H1 (cell line): ENCODE measurements around the gene NCOA1. TPM values are rescaled to one million over a fixed set of nuclear protein-coding genes. Genes with fewer than 3 reads are reported as not detected.

ENCODE experiments used
- CTCF ChIA-PET: fragments of 300-600 bp; sonication (Branson Sonifier 250); formaldehyde crosslinking; loops from one replicate; lab custom pipeline; 2021; ENCODE audit not compliant: partially characterized antibody; lab: Charles Lee
- POLR2A ChIA-PET: fragments of 300-600 bp; sonication (Branson Sonifier 250); formaldehyde crosslinking; loops from one replicate; lab custom pipeline; 2021; ENCODE audit warnings: inconsistent platforms; ENCODE audit not compliant: partially characterized antibody; lab: Charles Lee
- DNase-seq, 2 experiments: peaks; one replicate each; pipeline versions ENCODE4 v3.0.0 to v3.0.0-alpha.2; 2010 to 2022; ENCODE audit warnings: low spot score in 2 of 2, low read depth in 1 of 2, mixed read lengths in 1 of 2
- FAIRE-seq: peaks from 2 replicates; lab custom pipeline; 2011; peaks lifted over from hg19 to GRCh38; lab: Jason Lieb, UNC
- H2AFZ ChIP-seq: 2 replicates; pipeline ENCODE4 v1.8.1; 2012; ENCODE audit warnings: low read length, inconsistent platforms
- H2AK5ac ChIP-seq: 2 replicates; pipeline ENCODE4 v1.6.1; 2013; ENCODE audit warnings: low read depth, low read length
- H2BK120ac ChIP-seq: replicated peaks from 2 replicates; pipeline ENCODE3; 2013; ENCODE audit warnings: low read depth, low read length, inconsistent platforms
- H2BK12ac ChIP-seq: 2 replicates; pipeline ENCODE4 v1.6.1; 2013; ENCODE audit warnings: low read depth, low read length
- H2BK15ac ChIP-seq: 2 replicates; pipeline ENCODE4 v1.6.1; 2013; ENCODE audit warnings: low read length
- H2BK20ac ChIP-seq: 2 replicates; pipeline ENCODE4 v1.6.1; 2013; ENCODE audit warnings: low read length
- H2BK5ac ChIP-seq: 2 replicates; pipeline ENCODE4 v1.6.1; 2013; ENCODE audit warnings: low read depth, low read length
- H3K14ac ChIP-seq: 2 replicates; pipeline ENCODE4 v1.6.1; 2013; ENCODE audit warnings: inconsistent platforms; ENCODE audit not compliant: insufficient read length
- H3K18ac ChIP-seq: 2 replicates; pipeline ENCODE4 v1.6.1; 2013; ENCODE audit warnings: low read length; ENCODE audit errors: extremely low read depth
- H3K23ac ChIP-seq: 2 replicates; pipeline ENCODE4 v1.6.1; 2013; ENCODE audit warnings: inconsistent platforms; ENCODE audit not compliant: insufficient read length
- H3K23me2 ChIP-seq: 2 replicates; pipeline ENCODE4 v1.6.1; 2013; ENCODE audit warnings: low read depth, low read length
- H3K27ac ChIP-seq: 2 replicates; pipeline ENCODE4 v1.6.1; 2011; ENCODE audit warnings: low read depth, low read length, inconsistent platforms
- H3K27me3 ChIP-seq, 4 experiments: replicated peaks in 1 of 4; 1 replicate in 1 of 4; 2 replicates in 3 of 4; pipeline versions ENCODE4 v1.6.1 to v1.8.1; 2011 to 2013; ENCODE audit warnings: low read length in 3 of 4, mild to moderate bottlenecking in 3 of 4, inconsistent platforms in 2 of 4, mixed read lengths in 2 of 4, moderate library complexity in 1 of 4; ENCODE audit not compliant: control insufficient read depth in 3 of 4, insufficient read depth in 3 of 4; ENCODE audit errors: extremely low read depth in 1 of 4
- H3K36me3 ChIP-seq, 4 experiments: 2 replicates each; pipeline versions ENCODE4 v1.6.1 to v1.8.1; 2011 to 2013; ENCODE audit warnings: mild to moderate bottlenecking in 4 of 4, low read length in 3 of 4, moderate library complexity in 2 of 4, control low read depth in 1 of 4, inconsistent platforms in 1 of 4; ENCODE audit not compliant: insufficient read depth in 4 of 4, control insufficient read depth in 2 of 4
- H3K4ac ChIP-seq: replicated peaks from 2 replicates; pipeline ENCODE3; 2013; ENCODE audit warnings: low read length, low read depth, mixed read lengths, inconsistent platforms; ENCODE audit not compliant: insufficient read length
- H3K4me1 ChIP-seq, 4 experiments: replicated peaks in 1 of 4; 1 replicate in 1 of 4; 2 replicates in 3 of 4; pipeline versions ENCODE4 v1.6.1 to v1.8.1; 2011 to 2013; ENCODE audit warnings: low read length in 3 of 4, inconsistent platforms in 2 of 4, mixed read lengths in 1 of 4; ENCODE audit not compliant: insufficient read depth in 4 of 4, control insufficient read depth in 3 of 4
- H3K4me2 ChIP-seq, 2 experiments: 2 replicates each; pipeline versions ENCODE4 v1.6.1 to v1.8.1; 2011 to 2013; ENCODE audit warnings: low read depth in 2 of 2, low read length in 2 of 2, control low read depth in 1 of 2, inconsistent platforms in 1 of 2, mild to moderate bottlenecking in 1 of 2; ENCODE audit not compliant: insufficient read depth in 1 of 2
- H3K4me3 ChIP-seq, 4 experiments: fragments of 200-600, 300-600 bp in 1 of 4; sonication (generic), shearing (Covaris generic), sonication (Bioruptor Twin) in 1 of 4; 2 replicates each; pipeline versions ENCODE4 v1.5.1 to v1.8.1; 2011 to 2016; ENCODE audit warnings: low read length in 4 of 4, low read depth in 3 of 4, control low read depth in 2 of 4, inconsistent platforms in 2 of 4, mild to moderate bottlenecking in 2 of 4, mixed read lengths in 1 of 4, moderate library complexity in 1 of 4; ENCODE audit not compliant: insufficient read depth in 2 of 4; ENCODE audit errors: extremely low read depth in 1 of 4
- H3K56ac ChIP-seq: replicated peaks from 2 replicates; pipeline ENCODE3; 2013; ENCODE audit warnings: low read depth, mild to moderate bottlenecking, mixed read lengths, low read length, inconsistent platforms; ENCODE audit not compliant: insufficient read length
- H3K79me1 ChIP-seq: 2 replicates; pipeline ENCODE4 v1.6.1; 2013; ENCODE audit warnings: low read depth, low read length, control low read depth
- H3K79me2 ChIP-seq, 2 experiments: 2 replicates each; pipeline versions ENCODE4 v1.6.1 to v1.8.1; 2012 to 2013; ENCODE audit warnings: low read length in 2 of 2, mild to moderate bottlenecking in 2 of 2, inconsistent platforms in 1 of 2; ENCODE audit not compliant: insufficient read depth in 2 of 2, control insufficient read depth in 1 of 2
- H3K9ac ChIP-seq, 4 experiments: replicated peaks in 1 of 4; 1 replicate in 1 of 4; 2 replicates in 3 of 4; pipeline versions ENCODE4 v1.6.1 to v1.8.1; 2011 to 2013; ENCODE audit warnings: low read depth in 3 of 4, low read length in 3 of 4, control low read depth in 2 of 4, mild to moderate bottlenecking in 2 of 4, moderate library complexity in 2 of 4, inconsistent platforms in 1 of 4; ENCODE audit errors: extremely low read depth in 1 of 4
- H3K9me3 ChIP-seq, 2 experiments: 2 replicates each; pipeline versions ENCODE4 v1.6.1 to v1.8.1; 2012 to 2013; ENCODE audit warnings: mild to moderate bottlenecking in 2 of 2, moderate library complexity in 2 of 2, control low read depth in 1 of 2, inconsistent platforms in 1 of 2, low read depth in 1 of 2, low read length in 1 of 2, mixed read lengths in 1 of 2; ENCODE audit not compliant: insufficient read depth in 2 of 2
- H4K20me1 ChIP-seq, 2 experiments: replicated peaks in 1 of 2; 2 replicates each; pipeline versions ENCODE3 to v1.8.1; 2011 to 2013; ENCODE audit warnings: inconsistent platforms in 2 of 2, low read length in 2 of 2, mild to moderate bottlenecking in 1 of 2; ENCODE audit not compliant: insufficient read depth in 2 of 2, control insufficient read depth in 1 of 2
- H4K5ac ChIP-seq: 2 replicates; pipeline ENCODE4 v1.6.1; 2013; ENCODE audit warnings: low read length, low read depth, mixed read lengths, inconsistent platforms; ENCODE audit not compliant: insufficient read length
- H4K8ac ChIP-seq: 2 replicates; pipeline ENCODE4 v1.8.0; 2013; ENCODE audit warnings: mild to moderate bottlenecking, moderate library complexity, low read length, inconsistent platforms; ENCODE audit not compliant: insufficient read depth; ENCODE audit errors: extremely low read depth
- H4K91ac ChIP-seq: replicated peaks from 2 replicates; pipeline ENCODE3; 2013; ENCODE audit warnings: low read length, mixed read lengths, inconsistent platforms; ENCODE audit not compliant: insufficient read length
- HDAC6 ChIP-seq: IDR thresholded peaks from one replicate; pipeline ENCODE4 v1.7.1; 2012; ENCODE audit warnings: low read depth, mild to moderate bottlenecking, inconsistent platforms, low read length, moderate library complexity
- WGBS, 2 experiments: shearing (Covaris generic) in 1 of 2; methylation state at CpG; one replicate each; pipeline versions ENCODE4 v1.1.6 to v1.1.7; 2013 to 2015; ENCODE audit warnings: low lambda C conversion rate in 2 of 2, mixed read lengths in 2 of 2, inconsistent platforms in 1 of 2, low coverage in 1 of 2, missing lambda C conversion rate in 1 of 2; ENCODE audit not compliant: insufficient replicate concordance in 2 of 2, insufficient coverage in 1 of 2, insufficient read length in 1 of 2; ENCODE audit errors: extremely low coverage in 1 of 2, missing lambda C conversion rate in 1 of 2; 5-methylcytosine and 5-hydroxymethylcytosine counted together
- polyA plus RNA-seq, 7 experiments: library from polyadenylated mRNA; depleted of rRNA in 3 of 7; stranded (reverse) in 5 of 7; unstranded in 2 of 7; fragments of >200 nt in 5 of 7; fragments of 200-250 nt in 2 of 7; gene quantifications; 1 replicate in 5 of 7; 2 replicates in 1 of 7; 4 replicates in 1 of 7; pipeline versions ENCODE4 v1.2.1 to v1.2.3, GENCODE V29; 2011 to 2013; ENCODE audit warnings: missing spikeins in 2 of 7, mixed read lengths in 2 of 7
- total RNA-seq: library from RNA; stranded (reverse); fragmentation: NEBNext Ultra II Directional; extraction: Animal tissue kit (Norgen Biotek cat#: 25700); gene quantifications from 2 replicates; pipeline ENCODE4 v1.2.1, GENCODE V29; 2021

The NCOA1 gene
- total and polyA plus RNA-seq, 2 of the 8 experiments (the other 6 are each of a cell fraction or from before 2014, with no cell fraction given): 12.8 to 17.9 TPM

GRCh38 chr2:24493713-24494112, 2.7 kb downstream of the NCOA1 start:
- peaks cover 0 to 5% of the 10 kb centered on the region in 2 experiments for H4K20me1 ChIP-seq
- no peak overlapping the region for H3K18ac ChIP-seq
- no peak overlapping the region for H4K91ac ChIP-seq
- no peak overlapping the region; a peak in 1 of 4 replicates for H3K4me2 ChIP-seq
- H2BK15ac ChIP-seq: no peak overlapping the region
- no peak overlapping the region for H2BK120ac ChIP-seq
- peaks cover 6% of the 10 kb centered on the region for H3K79me1 ChIP-seq
- CTCF ChIA-PET: no interaction called here
- no peak overlapping the region for H2BK5ac ChIP-seq
- H3K4me1 ChIP-seq: peaks cover 5 to 16% (median 10%) of the 10 kb centered on the region in 4 experiments; a peak in 6 of 7 replicates
- no peak overlapping the region for H3K27ac ChIP-seq
- H3K23me2 ChIP-seq: peaks cover 19% of the 10 kb centered on the region
- no peak for FAIRE-seq
- no peak overlapping the region for H4K8ac ChIP-seq
- H3K36me3 ChIP-seq: no peaks in the 10 kb centered on the region
- no peak overlapping the region for H3K56ac ChIP-seq
- no peak overlapping the region for H2AFZ ChIP-seq
- DNase-seq: no peak
- no peak overlapping the region for H2BK12ac ChIP-seq
- no peak overlapping the region for H3K4ac ChIP-seq
- H4K5ac ChIP-seq: no peak overlapping the region
- peaks cover 0 to 6% (median 5%) of the 10 kb centered on the region in 4 experiments; a peak in 3 of 7 replicates for H3K27me3 ChIP-seq
- H3K9ac ChIP-seq: no peak overlapping the region
- no peak overlapping the region for H3K14ac ChIP-seq
- no peak overlapping the region for H3K4me3 ChIP-seq
- WGBS, 2 experiments: 95% methylated on average over 1 of the region's 1 CpG; no CpG with 5 or more reads in 1 of the 2 experiments
- H3K79me2 ChIP-seq: peaks cover 0 to 48% of the 10 kb centered on the region in 2 experiments; a peak in 2 of 4 replicates
- no peak overlapping the region for H2BK20ac ChIP-seq
- H2AK5ac ChIP-seq: no peak overlapping the region
- H3K23ac ChIP-seq: no peak overlapping the region
- no peaks in the 10 kb centered on the region for H3K9me3 ChIP-seq
- POLR2A ChIA-PET: interaction anchor here (0.6 to 1.9 kb wide), 4 partner anchors 17 to 166 kb away, joined by 3 to 5 read pairs (median 4); no protein-coding TSS in a partner anchor
- no peak for TF ChIP-seq HDAC6
